ENCODE results near the gene OR2A2.

The OR2A2 gene

GRCh38 chr7:144142187-144142586, 32.8 kb downstream of the OR2A2 start:
- no peak overlapping the region for H3K4me3 ChIP-seq (ENCODE audit: low read length)
- H3K36me3 ChIP-seq (ENCODE audit: control insufficient read depth, low read depth, low read length) = no peaks in the 10 kb centered on the region
- H3K9ac ChIP-seq (ENCODE audit: low read length) = no peak overlapping the region

GRCh38 chr7:144144426-144144825, 35.0 kb downstream of the OR2A2 start:
- no peak overlapping the region for H3K27ac ChIP-seq (ENCODE audit: low read length)
- H3K9ac ChIP-seq (ENCODE audit: low read length) = no peak overlapping the region
- H3K4me1 ChIP-seq (ENCODE audit: control insufficient read depth, low read depth, low read length) = no peaks in the 10 kb centered on the region
- H3K9me3 ChIP-seq (ENCODE audit: control insufficient read depth, low read depth, low read length) = peaks cover 14% of the 10 kb centered on the region
- no peak overlapping the region for H3K4me3 ChIP-seq (ENCODE audit: low read length)
- H3K36me3 ChIP-seq (ENCODE audit: control insufficient read depth, low read depth, low read length) = no peaks in the 10 kb centered on the region
- no peaks in the 10 kb centered on the region for H3K27me3 ChIP-seq (ENCODE audit: control insufficient read depth, insufficient read depth, low read length)

More at GRCh38 chr7:144142187-144142586, 32.8 kb downstream of the OR2A2 start:
- Histone ChIP-seq H3K9me3 (ENCODE audit: control insufficient read depth, low read depth, low read length) (no peaks in the 10 kb centered on the region), H3K27me3 (ENCODE audit: control insufficient read depth, insufficient read depth, low read length) (no peaks in the 10 kb centered on the region), H3K27ac (ENCODE audit: low read length) (no peak overlapping the region), H3K4me1 (ENCODE audit: control insufficient read depth, low read depth, low read length) (no peaks in the 10 kb centered on the region)

- Histone ChIP-seq H3K27ac (ENCODE audit: low read length) (no peak overlapping the region), H3K4me1 (ENCODE audit: control insufficient read depth, low read depth, low read length) (no peaks in the 10 kb centered on the region), H3K9me3 (ENCODE audit: control insufficient read depth, low read depth, low read length) (peaks cover 14% of the 10 kb centered on the region), H3K4me3 (ENCODE audit: low read length) (no peak overlapping the region), H3K9ac (ENCODE audit: low read length) (no peak overlapping the region), H3K36me3 (ENCODE audit: control insufficient read depth, low read depth, low read length) (no peaks in the 10 kb centered on the region), H3K27me3 (ENCODE audit: control insufficient read depth, insufficient read depth, low read length) (no peaks in the 10 kb centered on the region)
Observed at GRCh38 chr7:144148224-144148827, 38.9 kb downstream of the OR2A2 start.

- H3K9me3 ChIP-seq (ENCODE audit: control insufficient read depth, low read depth, low read length) = no peaks in the 10 kb centered on the region
- no peaks in the 10 kb centered on the region for H3K4me1 ChIP-seq (ENCODE audit: control insufficient read depth, low read depth, low read length)
- no peaks in the 10 kb centered on the region for H3K36me3 ChIP-seq (ENCODE audit: control insufficient read depth, low read depth, low read length)
- H3K27me3 ChIP-seq (ENCODE audit: control insufficient read depth, insufficient read depth, low read length) = no peaks in the 10 kb centered on the region
- H3K27ac ChIP-seq (ENCODE audit: low read length) = no peak overlapping the region
- no peak overlapping the region for H3K9ac ChIP-seq (ENCODE audit: low read length)
- no peak overlapping the region for H3K4me3 ChIP-seq (ENCODE audit: low read length)
Observed at GRCh38 chr7:144158861-144159260, 49.5 kb downstream of the OR2A2 start.
